HCT116 (cell line): ENCODE results near the gene CPT1A.

Experiments
- CTCF ChIP-seq, 3 experiments: fragments of 200-600 bp in 1 of 3; sonication (generic) in 1 of 3; IDR thresholded peaks in 2 of 3; conservative IDR thresholded peaks in 1 of 3; 2 replicates each; pipeline ENCODE4 v1.5.1; 2012 to 2017; ENCODE audit warnings: low read depth in 2 of 3, low read length in 2 of 3, antibody characterized with exemption in 1 of 3, borderline replicate concordance in 1 of 3, control low read depth in 1 of 3, mild to moderate bottlenecking in 1 of 3, mixed read lengths in 1 of 3, mixed run types in 1 of 3, moderate library complexity in 1 of 3; ENCODE audit not compliant: insufficient read depth in 1 of 3
- EZH2phosphoT487 ChIP-seq: fragments of 200-600 bp; IDR thresholded peaks from 2 replicates; pipeline ENCODE4 v1.6.1; 2018; ENCODE audit warnings: antibody characterized with exemption, borderline replicate concordance
- FOSL1 ChIP-seq: IDR thresholded peaks from 2 replicates; pipeline ENCODE4 v1.6.1; 2012; ENCODE audit warnings: low read depth
- POLR2A ChIP-seq: IDR thresholded peaks from 2 replicates; pipeline ENCODE4 v1.7.0; 2011; ENCODE audit warnings: borderline replicate concordance; ENCODE audit not compliant: insufficient read depth, insufficient read length; ENCODE audit errors: extremely low read depth
- POLR2AphosphoS5 ChIP-seq: IDR thresholded peaks from 2 replicates; pipeline ENCODE4 v1.6.1; 2011; ENCODE audit warnings: mild to moderate bottlenecking, low read depth, low read length, moderate library complexity
- ZBTB33 ChIP-seq: IDR thresholded peaks from 2 replicates; pipeline ENCODE4 v1.6.1; 2011; ENCODE audit warnings: mild to moderate bottlenecking, low read length, moderate library complexity; ENCODE audit not compliant: insufficient replicate concordance; ENCODE audit errors: extremely low read depth
- ZNF274 ChIP-seq: fragments of 200-500 bp; sonication (Bioruptor generic); IDR thresholded peaks from 2 replicates; pipeline ENCODE4 v1.6.1; 2014; ENCODE audit warnings: mild to moderate bottlenecking, low read depth, low read length, inconsistent platforms

GRCh38 chr11:68828155-68828931, 13.4 kb downstream of the CPT1A start:
- TF ChIP-seq ZBTB33 (no peak), ZNF274 (no peak), CTCF (IDR thresholded peaks at IDR 0.05 in 2 of 3, conservative IDR thresholded peaks at IDR 0.05 in 1 of 3; ENCODE audit: borderline replicate concordance in 1 of 3, insufficient read depth in 1 of 3, low read depth in 2 of 3, low read length in 2 of 3) (no peak), POLR2A (no peak), POLR2AphosphoS5 (no peak), EZH2phosphoT487 (no peak), FOSL1 (no peak)
